ENCODE measurements around the gene KIRREL3.

The KIRREL3 gene

DNA sequence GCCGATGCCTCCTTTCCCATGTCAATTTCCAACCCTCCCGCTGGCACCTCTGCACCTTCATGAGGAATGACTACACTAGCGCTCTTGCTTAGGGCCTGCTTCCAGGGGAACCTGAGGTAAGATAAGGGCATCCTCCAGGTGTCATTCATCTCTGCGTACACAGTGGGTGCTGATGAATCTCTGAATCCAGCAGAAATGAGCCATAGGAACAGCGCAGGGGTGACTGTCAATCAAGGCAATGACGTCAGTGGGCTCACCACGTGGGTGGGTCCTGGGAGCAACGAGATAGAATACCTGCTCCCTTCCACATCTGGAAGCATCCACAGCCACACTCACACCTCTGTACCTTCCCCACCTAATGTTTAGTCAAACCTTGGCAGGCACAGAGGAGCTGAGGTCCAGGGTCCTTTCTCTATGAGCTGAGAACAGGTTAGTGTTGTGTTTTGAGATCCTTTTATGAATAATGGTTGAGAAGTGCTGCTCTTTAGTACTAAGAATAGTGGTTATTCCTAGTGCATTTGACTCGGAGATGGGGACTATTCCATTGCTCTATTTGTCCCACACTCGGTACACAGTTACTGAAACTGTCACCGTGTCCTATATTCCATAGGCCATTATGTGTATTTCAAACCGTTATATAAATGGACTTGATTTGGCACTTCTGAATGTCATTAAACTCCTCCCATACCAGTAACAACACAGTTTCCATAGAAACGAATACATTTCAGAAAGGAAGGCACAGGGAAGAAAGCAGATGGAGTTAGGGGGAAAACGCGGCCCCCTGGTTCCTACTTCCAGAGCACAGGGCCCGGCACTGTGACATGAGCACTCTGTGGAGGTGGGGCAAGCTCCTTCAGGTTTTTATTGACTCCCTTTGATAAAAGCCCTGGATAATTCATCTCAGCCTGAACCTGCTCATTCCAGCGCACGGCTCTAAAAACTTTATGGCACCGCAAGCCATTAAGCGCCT, 451.7 kb downstream of the KIRREL3 start:
- no peak for DNase-seq

DNA sequence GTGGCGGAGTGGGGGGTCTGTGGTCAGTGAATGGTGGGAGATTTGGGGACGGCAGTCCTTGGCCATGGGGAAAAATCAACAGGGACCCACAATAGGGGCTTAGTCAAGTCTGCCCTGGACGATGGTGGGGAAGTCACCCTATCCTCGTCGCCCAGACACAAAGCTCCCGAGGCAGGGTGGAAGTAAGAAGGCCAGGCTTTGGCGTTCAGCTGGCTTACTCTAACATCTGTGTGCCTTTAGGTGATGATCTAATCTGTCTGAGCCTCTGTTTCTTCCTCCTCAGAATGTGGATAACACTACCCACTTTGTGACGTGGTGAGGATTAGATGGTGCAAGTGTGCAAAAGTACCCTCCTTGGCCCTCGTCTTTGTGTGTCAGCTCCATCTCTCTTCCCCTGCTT, 452.9 kb downstream of the KIRREL3 start:
- no peak for DNase-seq

DNA sequence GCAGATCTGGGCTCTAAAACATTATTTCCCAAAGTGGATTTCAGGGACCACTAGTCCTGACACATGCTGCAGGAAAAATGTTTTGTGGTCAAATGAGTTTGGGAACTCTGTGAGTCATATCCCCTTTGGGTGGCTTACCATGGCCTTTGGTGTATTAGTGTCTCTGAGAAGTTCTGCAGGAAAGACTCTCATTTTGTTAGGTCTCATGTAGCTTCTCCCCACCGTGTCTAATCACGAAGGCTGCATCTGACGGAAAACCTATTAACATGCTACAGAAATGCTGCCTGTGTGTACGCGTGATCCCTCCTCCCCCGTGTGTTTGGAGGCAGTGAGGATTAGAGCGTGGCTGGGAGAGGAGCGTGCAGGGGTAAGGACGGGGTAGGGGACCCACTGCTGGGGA, 453.4 kb downstream of the KIRREL3 start:
- DNase-seq: no peak

DNA sequence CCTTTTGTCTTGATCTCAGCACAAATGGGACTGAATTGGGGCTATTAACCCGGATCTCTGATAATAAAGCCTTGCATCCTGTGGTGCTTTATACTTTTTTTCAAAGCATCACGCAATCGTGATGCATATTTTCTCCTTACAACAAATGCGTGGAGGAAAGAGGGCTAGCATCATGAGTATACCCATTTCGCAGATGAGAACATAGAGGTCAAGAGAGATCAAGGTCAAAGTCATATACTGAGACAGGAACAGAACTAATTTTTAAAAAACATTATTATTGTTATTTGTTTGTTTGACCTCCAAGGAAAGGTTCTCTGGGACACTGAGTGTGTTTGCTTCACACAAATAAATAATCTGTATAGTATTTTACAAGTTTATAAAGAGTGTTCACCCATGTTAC, 453.9 kb downstream of the KIRREL3 start:
- DNase-seq: no peak

DNA sequence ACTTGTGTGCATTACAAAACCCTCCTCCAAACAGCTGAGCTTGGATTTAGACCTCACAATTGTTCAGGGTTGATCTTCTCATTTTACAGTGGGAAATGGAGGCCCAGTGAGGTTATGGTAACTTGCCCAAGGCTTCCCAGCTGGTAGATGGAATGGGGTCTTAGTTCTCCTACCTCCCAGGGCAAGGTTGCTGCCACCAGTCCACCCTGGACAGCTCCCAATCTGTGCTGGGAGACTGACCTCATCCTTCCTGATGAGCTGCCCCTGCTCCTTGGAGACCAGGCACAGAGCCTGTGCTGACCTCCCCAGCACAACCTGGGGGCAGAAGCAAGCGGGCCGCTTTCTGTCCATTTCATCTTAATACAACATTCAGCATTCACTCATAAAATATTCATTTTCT, 454.4 kb downstream of the KIRREL3 start:
- no peak for DNase-seq

DNA sequence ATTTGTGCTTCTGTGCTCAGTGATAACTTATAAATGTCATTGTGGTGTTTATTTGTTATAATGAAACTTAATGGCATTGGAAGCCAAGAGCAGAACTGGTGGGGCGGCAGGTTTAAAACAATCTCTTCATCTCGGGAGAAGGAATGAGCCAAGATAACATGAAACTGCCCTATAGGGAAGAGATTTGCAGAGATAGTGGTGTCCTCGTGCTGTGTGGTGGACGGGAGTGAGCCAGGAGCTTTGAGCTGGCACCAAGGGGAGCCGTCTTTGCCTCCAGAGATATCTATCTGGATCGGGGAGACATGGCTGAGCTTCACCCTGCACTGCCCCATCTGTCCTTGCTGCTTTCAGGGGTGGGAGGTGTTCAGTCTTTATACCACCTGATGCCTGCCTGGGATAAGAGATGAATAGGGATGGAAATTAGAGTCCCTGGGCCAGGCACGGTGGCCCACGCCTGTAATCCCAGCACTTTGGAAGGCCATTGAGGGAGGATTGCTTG, 455.5 kb downstream of the KIRREL3 start:
- DNase-seq: no peak

DNA sequence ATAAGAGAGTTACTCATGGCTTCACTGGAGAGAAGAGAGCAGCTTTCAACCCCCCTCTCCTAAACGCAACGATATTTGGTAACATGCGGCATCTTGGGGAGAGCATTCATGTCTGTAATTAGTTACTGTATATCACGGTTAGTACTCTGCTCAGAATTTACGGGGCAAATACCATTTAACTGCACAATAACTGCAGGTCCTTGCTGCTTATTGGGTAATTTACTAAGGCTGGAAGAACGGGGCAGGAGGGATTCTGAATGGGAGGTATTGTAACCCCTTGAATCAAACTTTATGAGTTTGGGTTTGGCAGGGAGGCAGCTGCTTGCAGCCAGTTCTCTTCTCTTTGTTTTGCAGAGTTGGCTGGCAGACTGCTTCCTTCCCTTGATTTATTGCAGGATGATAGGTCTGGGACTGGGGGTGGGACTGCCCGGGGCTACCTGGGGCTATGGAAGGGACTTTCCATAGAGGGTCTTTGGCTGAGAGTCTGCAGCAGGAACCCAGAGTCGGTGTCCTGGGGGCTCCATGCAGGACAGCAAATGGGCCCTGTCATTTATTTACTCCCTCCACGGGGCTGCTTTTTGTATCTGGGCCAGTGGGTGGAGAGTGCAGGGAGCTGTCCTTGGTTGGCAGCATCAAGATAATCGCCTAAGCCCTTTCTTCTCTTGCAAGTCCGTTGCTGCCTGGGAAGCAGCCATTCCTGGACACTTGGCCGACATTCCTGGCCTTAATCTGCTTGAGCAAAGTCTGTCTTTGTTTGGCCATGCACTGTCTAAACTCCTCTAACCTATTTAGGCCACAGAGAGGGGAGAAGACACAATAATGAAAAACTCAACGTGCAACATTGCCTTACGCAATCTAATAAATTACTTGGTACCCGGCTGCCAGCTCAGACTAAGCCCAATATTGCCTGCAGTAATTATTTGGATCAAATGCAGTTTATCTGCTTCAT, 456.2 kb downstream of the KIRREL3 start:
- no peak for DNase-seq

DNA sequence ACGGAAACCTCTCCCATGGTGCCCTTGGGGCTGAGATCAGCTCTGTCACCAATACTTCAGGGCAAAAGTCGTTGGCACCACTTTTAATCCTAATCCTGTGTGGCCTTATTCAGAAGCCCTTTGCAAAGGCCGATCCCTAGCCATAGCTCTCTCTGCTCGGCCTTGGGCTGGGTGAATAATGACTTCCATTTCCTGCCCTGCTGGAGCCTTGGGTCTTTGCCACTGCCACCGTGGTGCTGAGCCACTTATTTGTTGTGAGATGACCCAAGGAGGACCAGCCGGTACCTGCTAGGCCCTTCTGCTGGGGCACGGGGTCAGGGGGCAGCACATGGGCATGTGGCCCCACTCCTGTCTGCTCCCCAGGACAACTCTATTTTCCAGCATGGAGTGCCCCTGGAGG, 456.9 kb downstream of the KIRREL3 start:
- no peak for DNase-seq

DNA sequence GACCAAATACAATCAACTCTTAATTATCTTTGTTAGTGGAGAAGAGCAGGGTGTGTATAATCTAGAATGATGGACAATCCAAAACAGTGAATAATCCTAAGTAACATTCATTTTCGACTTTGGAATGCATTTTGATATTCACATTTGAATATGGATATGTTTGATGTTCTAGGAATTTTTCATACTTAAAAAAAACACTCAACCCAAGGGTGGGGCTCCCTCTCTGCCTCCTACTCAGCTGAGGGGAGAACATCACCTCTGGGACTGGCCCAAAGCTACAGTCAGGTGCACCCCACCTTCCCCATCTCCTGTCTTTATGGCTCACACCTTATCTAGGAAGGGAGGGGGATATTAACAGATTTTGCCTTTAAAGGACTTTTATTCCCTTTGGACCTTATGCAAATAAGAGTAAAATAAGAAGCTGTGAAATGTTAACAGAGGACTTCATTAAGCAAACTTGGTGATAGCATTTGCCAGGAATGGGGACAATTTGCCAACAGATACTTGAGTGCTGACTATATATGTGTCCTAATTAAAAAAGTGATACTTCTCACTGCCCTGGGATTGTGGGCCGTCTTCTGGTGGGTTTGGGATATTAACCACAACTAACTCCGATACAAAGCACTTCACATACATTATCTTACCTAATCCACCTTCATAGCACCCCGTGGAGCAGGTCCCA, 458.1 kb downstream of the KIRREL3 start:
- no peak for DNase-seq

DNA sequence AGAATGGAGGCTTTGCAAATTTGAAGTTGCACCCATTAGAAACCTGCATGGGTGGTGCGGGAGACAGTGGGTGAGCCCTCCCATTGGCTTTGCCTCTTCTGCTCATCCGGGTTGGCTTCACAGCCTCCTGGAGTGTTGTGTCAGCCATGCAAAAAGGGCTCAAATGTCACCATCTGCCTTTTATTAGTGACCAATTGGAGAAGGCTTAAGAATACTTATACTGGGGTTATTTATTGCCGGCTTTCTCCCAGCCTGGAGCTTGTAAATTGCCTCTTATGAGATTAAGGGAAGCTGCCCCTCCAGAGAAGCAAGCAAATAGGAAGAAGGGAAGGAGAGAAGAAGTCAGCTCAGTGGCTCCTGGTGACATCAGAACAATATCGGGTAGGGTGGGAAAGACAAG, 462.5 kb downstream of the KIRREL3 start:
- no peak for DNase-seq

DNA sequence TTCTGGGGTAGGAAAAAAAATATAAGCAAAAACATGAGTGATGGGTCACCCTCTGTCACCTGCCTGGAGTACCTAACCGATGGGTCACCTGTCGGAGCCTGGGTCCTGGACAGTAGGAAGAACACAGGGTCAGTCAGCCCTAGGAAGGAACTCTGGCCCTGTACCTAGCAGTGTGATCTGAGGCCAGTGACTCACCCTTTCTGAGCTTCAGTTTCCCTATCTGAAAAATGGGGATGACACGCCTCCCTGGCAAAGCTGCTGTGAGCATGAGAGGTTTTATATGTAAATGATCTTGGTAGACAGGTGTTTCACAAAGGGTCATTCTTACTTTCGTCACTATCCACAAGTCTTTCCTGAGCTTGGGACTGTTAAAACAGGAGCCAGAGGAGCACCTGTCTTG, 463.1 kb downstream of the KIRREL3 start:
- DNase-seq: no peak

DNA sequence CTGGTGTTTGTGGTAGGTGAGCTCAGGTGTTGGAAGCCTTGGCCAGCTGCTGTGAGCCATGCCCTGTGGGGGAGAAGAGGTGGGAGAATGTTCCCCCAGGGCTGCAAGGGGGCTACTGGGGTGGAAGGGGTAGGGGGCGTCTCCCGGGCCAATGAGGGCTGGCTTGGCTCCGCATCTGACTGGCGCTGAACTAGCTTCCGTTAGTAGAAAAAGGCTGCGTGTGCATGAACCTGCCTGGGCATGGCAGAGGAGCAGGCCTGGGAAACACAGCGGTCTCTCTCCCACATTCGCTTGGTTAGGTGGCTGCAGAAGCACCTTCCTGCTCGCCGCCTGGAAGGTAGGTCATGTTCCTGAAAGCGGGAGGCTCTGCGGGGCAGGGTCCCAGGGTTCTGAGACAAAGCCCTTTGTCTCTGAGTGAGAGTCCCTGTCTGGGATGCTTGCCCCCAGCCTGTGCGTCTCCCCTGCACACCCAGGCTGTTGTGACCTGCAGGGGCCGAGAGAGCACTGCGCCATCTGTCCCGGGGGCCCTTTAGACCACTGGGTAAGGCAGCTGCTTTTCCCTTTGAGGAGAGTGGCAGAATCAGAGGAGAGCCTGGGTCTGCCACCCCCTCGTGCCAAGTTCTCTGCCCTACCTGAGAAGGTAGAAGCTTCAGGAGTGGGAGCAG, 466.3 kb downstream of the KIRREL3 start:
- no peak for DNase-seq

DNA sequence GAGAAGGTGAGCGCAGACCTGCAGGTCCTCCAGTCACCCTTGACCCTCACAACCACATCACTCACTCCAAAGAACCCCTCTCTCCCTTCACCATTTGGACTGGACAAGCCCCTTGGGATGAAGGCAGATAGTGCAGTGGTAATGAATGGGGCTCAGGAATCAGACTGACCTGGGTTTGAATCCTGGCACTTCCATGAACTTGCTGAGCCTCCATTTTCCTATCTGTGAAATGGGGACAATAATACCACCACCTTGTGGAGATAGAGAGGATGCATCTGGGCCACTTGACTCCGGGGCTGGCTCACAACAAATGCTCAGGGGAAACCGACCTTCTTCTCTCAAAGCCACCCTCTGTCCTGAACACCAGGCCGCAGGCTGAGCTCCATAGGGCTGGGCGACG, 467.0 kb downstream of the KIRREL3 start:
- DNase-seq: no peak

DNA sequence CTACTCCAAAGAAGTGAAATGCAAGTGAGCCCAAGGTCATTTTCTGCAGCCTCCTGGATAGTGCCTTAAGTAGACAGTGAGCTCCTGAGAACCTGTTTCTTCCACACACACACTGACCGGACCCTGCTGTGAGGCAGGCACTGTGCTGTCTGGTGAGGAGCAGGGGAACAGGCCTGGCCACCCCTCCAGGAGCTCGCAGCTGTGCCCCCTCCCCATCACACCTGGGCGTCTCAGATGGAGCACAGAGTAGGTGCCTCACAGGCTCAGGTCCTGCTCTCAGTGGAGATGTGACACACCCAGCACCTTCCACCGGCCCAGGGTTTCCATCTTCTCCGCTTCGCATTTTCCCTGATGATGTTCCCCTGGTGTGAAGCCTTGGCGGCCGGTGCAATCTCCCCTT, 470.2 kb downstream of the KIRREL3 start:
- no peak for DNase-seq

DNA sequence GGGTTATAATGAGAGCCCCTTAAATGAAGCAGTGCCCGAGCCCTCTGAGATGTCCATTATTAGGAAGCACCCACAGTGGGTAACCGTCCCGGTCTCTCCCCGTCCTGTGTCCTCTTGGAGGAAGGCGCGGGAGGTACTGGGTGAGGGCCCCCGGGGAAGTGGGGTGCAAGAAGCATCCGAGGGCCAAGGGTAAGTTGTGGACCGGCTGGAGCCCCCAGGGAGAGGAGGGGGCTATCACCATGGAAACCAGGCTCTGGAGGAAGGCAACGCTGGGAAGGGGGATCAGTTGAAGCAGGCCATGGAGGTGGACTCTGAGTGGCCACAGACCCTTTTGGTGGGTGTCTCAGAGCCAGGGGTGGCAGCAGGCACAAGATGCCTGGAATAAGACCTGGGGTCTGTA, 471.5 kb downstream of the KIRREL3 start:
- DNase-seq: no peak

DNA sequence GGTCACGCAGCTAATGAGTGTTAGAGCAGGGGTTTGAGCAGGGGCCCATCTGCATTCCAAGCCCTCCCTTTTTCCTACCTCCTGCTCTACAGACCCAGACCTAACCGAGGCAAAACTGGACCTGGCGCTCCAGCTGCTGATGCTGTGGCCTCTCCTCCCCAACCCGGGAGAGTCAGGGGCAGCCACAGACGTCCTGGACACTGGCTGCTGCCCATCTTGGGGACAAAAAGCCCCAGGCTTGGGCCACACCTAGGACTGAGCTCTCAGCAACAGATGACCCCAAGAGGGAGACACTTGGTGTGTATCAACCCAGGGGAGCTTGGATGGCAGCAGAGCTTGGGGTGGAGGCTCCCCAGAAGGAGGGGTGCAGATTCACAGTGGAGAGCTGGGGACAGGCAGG, 472.5 kb downstream of the KIRREL3 start:
- no peak for DNase-seq

DNA sequence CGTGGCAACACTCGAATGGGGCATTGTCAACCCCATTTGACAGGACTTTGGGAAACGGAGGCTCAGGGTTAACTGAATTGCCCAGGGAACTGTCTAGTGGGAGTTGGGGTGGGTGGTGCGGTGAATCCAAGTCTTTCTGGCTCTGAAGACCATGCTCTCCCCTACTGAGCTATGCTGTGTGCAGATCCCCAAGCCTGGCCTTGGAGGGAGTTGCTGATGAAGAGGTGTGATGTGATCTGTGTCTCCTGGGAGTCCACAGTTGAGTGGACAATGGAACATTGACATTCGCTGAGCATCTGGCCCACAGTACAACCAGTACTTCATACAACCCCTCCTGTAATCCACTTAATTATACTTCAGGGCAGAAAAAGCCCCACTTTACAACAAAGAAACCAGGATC, 472.9 kb downstream of the KIRREL3 start:
- no peak for DNase-seq

DNA sequence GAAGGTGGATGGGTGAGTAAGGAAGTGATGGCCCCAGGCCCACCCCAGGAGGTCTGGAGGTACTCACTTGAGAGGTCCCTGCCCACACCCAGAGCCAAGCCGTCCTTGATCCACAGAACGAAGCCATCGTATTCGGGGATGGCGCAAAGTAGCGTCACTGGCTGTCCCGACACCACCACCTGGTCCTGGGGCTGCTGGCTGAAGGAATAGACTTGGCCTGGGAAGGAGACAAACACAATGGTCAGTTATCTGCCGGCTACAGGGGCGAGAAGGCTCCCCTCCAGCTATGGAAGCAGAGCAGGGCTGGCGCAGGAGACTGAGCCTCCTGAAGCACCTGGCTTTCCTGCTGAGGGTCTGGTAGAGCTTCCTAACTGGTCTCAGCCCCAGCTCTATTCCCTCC, 474.1 kb downstream of the KIRREL3 start:
- DNase-seq: no peak

DNA sequence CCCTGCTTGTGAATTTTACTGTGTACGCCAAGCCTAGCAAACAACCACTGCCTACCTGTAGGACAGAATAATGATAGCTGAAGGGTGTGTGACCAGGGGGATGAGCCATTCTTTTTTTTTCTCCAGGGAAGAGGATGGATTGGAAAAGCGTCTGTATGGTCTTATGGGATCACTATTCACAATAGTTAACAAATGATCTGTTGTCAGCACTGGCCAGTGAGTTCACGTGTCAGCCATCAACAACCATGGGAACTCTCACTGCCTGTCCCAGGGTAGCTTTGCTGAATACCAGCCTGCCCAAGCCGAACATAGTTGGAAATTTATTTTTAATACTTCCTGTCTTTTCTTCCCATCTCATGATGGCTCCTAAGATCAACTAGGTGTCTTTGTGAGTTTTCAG, 474.9 kb downstream of the KIRREL3 start:
- DNase-seq: no peak

DNA sequence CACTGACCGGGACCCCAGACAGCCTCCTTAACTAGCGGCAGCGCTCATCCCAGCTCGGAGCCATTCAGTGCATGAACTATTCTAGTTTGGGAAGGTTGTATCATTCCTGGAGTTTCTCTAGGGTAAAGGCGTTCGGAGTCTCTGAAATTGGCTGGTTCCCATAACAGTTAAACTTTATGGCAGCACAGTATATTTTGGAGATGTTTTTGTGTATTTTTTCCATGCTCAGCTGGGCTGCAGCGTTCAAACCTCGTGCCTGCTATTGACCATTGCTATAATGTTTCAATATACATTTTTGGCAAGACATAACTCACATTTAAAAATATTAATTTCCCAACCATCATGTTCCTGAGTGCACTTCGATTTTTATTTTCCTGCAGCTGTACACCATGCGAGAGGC, 475.4 kb downstream of the KIRREL3 start:
- DNase-seq: no peak

DNA sequence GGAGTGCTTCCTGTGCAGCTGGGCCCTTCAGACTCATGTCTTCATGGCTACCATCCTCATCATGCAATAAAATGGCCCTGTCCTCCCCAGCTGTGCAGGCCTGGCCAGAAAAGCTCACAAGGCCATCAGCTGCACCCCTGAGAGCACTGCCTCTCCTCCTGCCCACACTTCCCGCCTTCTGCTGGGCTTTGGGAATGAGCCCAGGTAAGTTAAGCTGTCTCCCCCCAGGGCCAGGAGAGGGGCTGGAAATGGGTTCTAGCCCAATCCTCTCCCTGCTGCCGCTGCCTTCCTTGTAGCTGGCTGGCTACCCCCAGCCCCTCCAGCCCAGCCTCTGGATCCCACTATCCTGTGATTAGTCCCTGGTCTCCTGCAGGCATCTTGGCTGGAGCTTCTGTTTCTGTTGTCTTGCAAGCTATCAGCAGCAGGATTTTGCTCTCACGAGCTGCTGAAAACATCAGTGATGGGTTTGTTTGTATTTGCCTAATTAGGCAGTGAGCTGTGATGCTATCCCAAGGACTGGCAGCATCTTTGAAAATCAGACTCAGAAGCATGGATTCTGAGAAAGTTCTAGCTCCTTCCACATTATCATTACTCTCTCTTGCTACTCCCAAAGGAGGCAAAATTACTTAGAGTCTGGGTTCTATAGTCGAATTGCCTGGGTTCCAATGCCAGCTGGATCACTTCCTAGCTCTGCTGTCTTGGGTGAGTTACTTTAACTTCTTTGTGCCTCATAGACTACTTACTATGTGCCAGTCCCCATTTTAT, 476.9 kb downstream of the KIRREL3 start:
- DNase-seq: no peak

DNA sequence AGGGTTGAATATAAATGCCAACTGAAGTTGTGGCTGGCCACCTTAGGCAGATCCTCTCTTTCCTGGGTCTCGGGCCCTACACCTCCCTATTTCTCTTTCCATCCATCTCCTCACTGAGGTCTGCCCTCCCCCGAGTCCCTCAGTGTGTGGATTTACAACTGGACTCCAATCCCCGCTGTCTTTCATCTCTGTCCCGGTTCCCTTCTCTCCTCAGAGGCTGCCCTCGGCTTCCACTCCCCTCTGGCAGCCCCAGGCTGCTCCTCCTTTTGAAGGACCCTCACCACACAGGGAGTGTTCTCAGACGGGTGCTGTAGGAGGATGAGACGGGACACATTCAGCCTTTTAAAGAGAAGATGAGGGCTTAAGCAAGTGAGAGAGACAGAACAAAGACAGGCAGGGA, 478.0 kb downstream of the KIRREL3 start:
- DNase-seq: no peak

All from T-helper 2 cell (primary cell).